Stimulated activated CD4-positive, alpha-beta T cell treated with anti-CD3 and anti-CD28 coated beads, Interleukin-12 subunit alpha, Interleukin-12 subunit beta, amount 100 ng/mL, for 48 hours (primary cell): ENCODE data around the gene STAG1.
"Not testable (repeated sequence)": the region's sequence is repeated elsewhere in the genome, so short reads cannot be mapped to it uniquely, and the experiment has no call there.

ENCODE experiments used
- DNase-seq, 3 donors: peaks; one replicate each; pipeline ENCODE4 v3.0.0-alpha.2; 2020; ENCODE audit warnings: low read depth in 2 of 3, low spot score in 1 of 3

STAG1 gene

DNA sequence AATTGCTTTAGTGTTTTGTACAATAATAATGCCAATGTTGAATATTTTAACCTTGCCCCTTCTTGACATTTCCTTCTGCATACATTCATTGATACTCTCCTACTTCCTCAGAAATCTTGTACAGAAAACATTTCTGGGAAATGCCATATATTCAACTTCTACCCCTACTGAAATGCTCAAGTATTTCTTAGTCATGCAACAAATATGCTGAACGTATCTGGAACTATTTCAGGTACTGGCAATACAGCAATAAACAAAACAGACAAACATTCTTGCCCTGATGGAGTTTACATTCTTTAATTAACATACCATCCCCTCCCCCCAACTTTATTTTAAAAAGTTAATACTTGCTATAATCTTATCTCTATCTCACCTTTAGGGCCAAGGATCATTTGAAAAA is 147.2 kb downstream of the STAG1 start:
- no peak for DNase-seq

DNA sequence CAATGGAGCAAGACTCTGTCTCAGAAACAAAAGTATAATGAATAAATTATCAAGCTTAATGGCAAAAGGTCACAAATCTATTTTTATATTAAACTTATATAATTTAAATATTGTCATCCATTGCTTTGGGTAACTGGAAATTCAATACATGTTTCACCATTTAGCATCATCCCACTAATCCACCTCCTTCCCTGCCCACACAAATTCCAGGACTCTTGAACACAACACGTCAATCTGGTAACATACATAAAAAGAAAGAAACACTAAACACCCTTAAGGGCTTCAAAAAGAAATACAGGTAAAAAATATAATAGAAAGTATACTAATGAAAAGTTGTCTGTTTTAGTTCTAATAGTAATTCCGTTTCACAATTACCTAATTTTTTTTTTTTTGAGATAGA is 149.4 kb downstream of the STAG1 start:
- no peak for DNase-seq

DNA sequence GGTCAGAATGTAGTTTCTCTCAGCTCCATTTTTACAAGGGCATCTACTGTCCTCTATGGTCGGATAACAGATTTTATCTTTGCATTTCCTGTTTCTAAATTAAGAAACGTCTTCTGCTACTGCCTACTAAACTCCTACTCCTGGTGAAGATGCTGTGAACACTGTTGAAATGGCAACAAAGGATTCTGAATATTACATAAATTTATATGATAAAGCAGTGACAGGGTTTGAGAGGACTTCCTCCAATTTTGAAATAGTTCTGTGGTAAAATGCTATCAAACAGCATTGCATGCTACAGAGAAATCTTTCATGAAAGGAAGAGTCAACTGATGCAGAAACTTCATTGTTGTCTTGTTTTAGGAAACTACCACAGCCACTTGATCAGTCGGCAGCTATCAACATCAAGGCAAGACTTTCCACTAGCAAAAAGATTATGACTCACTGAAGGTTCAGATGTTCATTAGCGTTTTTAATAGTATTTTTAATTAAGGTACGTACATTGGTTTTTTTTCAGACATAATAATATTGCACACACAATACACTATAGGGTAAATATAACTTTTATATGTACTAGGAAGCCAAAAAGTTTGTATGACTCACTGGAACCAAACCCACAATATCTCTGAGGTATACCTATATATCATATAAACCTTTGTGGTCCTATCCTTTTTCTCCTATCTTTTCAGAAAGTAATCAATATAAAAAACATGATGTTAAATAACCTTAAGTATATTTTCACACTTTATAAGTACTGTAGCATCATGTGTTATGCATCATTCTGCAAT is 156.1 kb downstream of the STAG1 start:
- DNase-seq, result no peak

DNA sequence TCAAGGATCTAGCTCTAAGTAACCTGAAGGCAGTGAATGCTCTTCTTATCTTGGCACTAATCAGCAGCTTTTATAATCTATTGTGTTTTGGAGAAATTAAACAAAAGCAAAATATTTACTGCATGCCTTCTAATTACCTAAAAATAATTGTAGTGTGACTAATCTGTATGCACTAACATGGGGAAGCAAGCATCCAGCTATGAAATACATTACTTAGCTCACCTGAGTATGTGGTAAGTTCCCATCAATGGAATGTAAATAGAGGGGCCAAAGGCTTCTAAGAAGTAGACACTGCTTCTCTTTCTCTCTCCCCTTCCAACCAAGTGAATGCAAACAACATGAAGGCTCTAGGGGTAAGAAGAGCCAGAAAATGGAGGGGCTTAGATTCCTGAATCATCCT is 165.6 kb downstream of the STAG1 start:
- DNase-seq, result no peak

DNA sequence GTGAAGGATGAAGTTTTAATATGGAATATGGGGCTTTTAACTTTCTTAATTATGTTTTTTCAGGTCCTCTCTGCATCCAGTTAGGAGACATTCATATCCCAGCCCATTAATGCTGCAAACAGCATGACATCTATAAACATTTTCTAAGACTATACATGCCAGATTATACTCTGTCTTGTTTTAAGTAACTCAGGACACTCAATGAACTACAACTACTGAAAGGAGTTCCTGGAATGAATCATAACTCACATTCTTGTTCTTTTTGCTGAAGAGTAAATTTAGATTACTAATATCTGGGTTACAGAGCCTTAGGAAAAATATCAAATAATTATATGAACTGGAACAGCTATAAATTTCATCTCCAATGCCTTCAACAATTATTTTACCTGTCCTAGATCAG is 167.4 kb downstream of the STAG1 start:
- no peak for DNase-seq

DNA sequence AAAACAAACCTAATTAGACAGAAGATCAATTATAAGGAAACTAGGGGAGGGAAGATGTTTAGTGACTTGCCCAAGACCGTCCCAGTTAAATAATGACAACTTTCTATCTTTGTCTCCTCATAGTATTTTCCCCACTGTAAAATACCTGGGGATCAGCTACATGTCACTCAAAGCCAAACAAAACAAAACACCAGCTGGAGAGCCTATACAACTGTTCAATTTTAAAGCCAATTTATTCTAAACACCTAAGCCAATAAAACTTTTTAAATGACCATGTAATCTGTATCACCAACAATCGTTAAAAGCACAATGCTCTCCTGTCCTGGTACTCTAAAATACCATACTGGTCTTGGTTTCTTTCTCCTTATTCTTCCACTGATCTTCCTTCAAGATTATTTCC is 168.4 kb downstream of the STAG1 start:
- DNase-seq, result no peak

DNA sequence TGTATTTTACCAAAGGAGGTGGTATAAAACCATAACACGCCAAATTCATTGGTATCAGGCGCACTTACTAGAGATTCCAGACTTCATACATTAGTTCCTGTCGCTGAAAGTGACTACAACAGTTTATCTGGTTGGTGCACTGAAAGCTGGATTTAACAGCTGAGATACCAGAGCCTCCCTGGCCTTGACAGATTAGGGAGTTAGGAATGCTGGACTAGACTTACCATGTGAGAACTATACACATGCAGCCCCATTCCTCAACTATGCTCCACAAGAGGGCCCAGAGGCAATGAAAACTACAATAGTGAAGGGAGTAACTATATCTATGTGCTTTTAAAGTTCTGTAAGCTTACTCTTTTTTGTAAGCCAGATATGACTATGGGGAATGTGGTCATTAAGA is 174.4 kb downstream of the STAG1 start:
- DNase-seq, result no peak

DNA sequence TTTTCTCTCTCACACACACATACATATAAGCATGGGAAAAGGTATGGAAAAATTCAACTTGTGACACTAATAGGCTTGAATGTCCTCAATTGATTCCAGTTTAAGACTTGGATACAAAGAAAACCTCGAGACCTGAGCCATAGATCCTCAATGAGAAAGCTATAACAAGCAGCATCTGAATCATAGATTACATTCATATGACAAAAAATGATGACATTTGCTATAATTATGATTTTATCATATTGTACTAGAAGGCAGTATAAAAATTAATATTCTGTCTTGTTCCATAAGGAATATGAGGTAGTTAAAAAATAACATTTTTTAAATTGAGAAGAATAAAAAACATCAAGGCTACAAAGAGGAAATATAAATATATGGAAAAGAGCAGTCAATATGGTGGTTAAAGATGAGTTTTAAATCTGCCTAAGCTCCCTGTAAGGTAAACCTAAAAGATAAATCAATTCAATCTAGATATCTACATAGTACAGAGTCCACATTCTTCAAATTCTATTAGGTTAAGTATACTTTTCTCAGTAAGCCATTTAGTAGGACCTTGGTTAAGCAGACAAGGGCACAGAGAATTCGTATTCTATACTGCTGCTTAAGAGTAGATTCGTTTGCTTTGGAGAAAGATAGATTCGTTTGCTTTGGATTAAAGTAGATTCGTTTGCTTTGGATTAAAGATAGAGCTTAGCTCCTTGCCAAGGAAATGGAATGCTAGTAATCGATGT is 175.7 kb downstream of the STAG1 start:
- DNase-seq, result no peak

DNA sequence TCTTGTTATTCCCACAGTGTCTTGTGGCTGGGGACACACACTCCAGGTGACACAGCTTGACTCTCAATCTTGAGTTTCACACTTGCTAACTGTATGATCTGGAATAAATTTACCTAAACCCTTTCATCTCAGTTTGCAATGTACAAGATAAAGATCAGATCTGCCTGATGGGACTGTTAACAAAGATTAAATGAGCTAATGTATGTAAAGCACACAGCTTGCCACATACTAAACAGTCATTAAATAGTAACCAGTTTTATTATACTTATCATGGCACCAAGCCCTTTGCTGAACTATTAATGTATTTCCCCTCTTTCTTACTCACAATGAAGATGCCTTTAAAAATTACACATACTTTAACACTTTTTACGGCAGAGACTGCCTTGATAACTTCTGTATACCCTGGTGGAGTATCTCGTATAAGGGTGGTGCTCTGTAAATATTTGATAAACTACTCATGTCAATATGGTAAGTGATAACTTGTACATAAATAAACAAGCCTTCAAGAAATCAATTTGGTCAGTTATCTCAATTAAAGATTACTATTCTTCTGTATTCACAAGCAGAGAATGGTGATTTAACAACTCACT is 184.5 kb downstream of the STAG1 start:
- no peak for DNase-seq

DNA sequence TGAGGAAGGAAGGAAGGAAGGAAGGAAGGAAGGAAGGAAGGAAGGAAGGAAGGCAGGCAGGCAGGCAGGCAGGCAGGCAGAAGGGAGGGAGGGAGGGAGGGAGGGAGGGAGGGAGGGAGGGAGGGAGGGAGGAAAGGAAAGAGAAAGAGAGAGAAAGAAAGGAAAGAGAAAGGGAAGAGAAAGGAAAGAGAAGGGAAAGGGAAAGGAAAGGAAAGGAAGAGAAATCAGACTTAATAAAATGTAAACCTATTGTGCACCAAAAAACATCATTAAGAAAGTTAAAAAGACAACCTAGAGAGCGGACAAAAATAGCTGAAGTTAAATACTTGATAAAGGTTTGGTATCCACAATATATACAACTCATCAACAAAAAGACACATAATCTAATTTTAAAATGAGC is 187.2 kb downstream of the STAG1 start:
- not testable (repeated sequence) for DNase-seq

DNA sequence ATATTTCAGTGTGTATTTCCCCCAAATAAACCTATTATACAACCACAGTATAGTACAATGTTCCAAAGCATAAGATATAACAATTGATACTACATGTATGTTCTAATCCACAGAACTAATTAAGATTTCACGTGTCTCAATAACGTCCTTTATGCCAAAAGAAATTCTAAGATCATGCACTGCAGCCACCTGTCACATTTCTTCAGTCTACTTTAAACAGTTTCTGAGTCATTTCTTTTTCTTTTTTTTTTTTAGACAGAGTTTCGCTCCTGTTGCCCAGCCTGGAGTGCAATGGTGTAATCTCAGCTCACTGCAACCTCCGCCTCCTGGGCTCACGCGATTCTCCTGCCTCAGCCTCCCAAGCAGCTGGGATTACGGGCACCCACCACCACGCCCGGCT is 190.2 kb downstream of the STAG1 start:
- no peak for DNase-seq

DNA sequence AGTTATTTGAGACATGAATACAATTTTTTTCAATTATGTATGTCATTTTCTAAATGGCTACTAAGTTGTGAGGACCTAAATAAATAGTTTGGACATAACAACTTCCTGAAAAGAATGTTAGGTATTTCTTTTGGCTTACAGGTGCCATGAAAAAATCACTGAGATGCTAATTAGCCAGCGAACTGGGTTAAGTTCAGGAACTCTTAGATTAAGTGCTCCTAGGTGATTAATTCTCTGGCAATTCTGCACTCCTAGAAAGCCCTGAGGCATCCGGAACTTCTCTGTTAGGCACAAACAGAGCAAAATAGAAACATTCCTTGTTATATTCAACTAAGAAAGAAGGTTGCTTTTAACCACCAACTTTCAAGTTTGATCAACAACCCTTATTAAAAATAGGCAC is 192.3 kb downstream of the STAG1 start:
- no peak for DNase-seq

DNA sequence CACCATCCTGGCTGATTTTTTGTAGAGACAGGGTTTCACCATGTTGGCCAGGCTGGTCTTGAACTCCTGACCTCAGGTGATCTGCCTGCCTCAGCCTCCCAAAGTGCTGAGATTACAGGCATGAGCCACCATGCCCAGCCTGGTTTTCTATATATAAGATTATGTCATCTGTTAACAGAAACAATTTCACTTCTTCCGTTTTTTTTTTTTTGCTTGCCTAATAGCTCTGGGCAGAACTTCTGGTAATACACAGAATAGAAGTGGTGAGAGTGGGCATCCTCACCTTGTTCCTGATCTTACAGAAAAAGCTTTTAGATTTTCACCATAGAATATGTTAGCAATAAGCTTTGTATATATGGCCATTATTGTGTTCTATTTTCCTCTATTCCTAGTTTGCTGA is 202.7 kb downstream of the STAG1 start:
- not testable (repeated sequence) for DNase-seq

DNA sequence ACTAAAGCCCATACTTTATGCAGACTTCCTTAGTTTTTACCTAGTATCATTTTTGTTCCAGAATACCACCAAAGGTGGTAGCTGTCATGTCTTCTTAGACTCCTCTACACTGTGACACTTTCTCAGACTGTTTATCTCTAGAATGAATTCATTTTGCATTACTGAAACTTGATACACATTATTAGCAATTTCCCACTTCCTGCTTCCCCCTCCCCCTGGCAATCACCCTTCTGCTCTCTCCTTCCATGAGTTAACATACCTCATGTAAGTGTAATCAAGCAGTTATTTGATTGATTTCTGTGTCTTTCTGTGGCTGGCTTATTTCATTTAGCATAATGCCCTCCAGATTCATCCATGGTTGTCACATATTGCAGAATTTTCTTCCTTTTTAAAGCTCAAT is 204.9 kb downstream of the STAG1 start:
- DNase-seq, result no peak

DNA sequence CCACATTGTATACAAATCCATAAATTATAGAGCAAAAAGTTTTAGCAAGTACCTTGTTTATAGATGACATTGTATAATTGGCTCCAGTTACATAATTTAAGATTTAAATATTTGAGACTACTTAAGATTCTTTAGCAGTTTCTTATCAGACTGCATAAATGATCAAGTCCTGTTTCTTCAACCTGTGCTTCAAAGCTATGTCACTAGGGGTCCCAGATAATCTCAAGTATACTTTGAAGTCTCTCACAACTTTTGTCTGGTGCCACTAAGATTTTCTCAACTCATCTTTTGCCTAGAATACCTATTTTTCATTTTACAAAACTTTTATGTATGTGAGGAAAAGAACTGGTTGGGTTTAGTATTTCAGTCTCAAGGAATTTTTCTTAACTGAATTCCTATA is 205.5 kb downstream of the STAG1 start:
- no peak for DNase-seq

DNA sequence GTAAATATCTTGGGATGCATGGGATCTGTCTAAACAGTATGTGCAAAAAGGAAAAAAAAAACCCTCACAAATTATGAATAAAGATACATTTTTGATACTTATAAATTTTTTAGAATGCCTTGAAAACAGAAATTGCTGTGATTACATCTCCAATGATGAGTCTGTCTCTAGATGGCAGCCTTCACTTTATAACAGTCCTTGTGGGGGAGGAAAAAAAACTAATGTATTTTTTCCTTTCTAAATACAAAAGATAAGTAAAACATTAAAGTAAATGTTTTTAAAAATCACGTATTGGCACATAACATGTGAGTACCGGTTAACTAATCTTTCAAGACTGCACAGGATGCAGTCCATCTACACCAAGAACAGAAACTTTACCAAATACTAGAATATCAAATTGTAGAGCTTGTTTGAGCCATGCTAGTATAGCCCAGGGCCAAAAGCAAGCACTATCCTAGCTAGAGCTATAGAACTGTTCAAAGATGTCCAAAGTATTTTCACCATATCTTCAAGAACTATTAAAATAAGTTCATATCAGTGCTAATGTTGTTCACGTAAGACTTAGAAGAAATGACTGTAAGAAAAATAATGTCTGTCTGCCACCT is 206.4 kb downstream of the STAG1 start:
- DNase-seq, result no peak

DNA sequence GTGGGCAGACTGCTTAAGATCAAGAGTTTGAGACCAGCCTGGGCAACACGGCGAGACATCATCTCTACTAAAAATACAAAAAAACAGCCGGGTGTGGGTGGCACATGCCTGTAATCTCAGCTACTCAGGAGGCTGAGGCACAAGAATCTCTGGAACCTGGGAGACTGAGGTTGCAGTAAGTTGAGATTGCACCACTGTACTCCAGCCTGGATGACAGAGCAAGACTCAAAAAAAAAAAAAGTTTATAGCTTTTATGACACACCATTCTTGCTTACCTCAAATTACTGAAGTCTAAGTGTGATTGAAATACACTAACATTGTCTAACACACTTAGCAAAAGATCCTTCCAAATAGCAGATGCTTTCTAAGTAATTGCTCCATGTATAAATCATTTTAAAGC is 207.6 kb downstream of the STAG1 start:
- no peak for DNase-seq

DNA sequence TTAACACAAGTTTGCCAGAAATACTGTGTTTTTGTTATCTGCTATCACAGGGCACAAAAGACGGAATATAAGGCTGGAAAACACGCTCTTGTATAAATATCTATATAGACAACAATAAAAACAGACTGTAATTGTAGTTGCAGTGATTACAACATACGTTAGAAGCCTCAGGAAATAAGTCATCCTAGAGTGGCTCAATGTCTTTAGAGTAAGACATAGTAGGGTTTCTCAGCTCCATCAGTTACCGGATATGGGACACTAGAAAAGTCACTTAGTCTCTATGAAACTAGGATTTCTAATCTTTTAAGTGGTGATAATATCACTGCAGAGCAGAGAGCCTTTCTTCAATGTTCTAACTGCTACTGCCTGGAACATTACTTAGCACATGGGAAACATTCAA is 208.8 kb downstream of the STAG1 start:
- no peak for DNase-seq

DNA sequence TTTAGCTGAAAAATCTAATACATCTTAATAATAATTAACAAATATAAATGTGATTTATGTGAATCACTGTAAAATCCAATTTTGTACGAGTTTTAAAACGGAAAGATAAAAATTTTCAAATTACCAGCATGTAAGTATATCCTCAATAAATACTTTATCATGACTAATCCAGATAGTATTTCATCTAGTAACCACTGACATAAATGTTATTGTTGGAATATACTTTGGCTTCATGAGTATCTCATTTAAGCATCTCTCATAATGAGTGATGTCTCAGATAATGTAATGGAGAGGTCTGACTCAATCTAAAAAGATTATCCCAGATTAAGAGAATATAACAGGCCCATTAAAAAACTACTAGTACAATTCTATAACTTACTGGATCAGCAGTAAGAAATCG is 216.3 kb downstream of the STAG1 start:
- no peak for DNase-seq

DNA sequence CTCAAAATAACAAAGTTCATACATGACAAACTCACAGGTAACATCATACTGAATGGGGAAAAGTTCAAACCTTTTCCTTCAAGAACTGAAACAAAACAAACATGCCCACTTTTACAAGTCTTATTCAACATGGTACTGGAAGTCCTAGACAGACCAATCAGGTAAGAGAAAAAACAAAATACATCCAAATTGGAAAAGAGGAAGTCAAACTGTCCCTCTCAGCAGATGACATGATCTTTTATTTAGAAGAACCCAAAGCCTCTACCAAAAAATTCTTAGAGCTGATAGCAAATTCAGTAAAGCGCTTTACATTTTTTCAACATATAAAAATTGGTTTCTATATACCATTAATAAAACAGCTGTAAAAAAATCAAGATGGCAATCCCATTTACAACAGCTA is 219.4 kb downstream of the STAG1 start:
- no peak for DNase-seq

DNA sequence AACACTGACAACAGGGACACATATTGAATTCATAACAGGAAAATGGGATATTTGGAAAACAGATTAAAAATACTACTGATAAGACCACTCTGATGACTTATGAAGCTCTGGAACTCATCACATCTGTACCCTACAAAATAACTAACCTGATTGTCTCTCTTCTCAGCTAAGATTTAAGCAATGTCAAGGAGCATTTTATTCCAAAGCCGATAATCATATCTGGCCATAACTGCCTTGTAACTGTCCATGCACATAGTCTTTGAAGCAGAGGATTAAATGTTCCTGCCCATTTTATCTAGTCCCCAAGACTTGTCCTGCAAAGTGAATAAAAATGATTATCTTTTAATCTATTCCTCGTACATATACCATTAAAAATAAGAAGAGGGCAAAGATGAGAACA is 234.1 kb downstream of the STAG1 start:
- DNase-seq, result no peak

DNA sequence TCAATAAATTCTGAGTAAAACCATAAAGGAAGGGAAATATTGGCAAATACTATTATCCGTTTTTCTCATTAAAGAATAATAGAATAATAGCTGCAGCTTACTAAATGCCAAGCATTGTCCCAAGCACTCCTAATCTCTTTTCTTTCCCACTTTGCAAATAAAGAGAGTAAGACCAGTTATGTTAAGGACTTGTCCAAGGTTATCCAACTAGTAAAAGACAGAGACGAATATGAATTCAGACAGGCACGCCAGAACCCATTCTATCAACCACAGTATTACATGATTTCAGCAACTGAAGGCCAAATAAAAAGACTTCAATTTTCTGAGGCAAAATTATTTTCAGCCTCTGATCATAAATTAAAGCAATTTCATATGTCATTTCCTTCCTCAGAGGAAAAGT is 235.5 kb downstream of the STAG1 start:
- no peak for DNase-seq
